IMR-90 (cell line): Measurements from ENCODE around the gene CD96. TPM values are rescaled to one million over a fixed set of nuclear protein-coding genes. Genes with fewer than 3 reads are reported as not detected.
"Not testable (repeated sequence)": the region's sequence is repeated elsewhere in the genome, so short reads cannot be mapped to it uniquely, and the experiment has no call there.

Experiments used
- ATAC-seq: fragments of 200-7000 bp; cut with Tn5 transposase; 2 replicates; pipeline ENCODE4 v1.9.1; 2020; ENCODE audit warnings: low read depth, mild to moderate bottlenecking, moderate library complexity
- BruUV-seq: library from RNA; stranded (reverse); fragments of 400-500 nt; replicated peaks from 2 replicates; lab custom pipeline; 2021; lab: Mats Ljungman, UMichigan
- CTCF ChIA-PET: fragments of 300-600 bp; formaldehyde crosslinking; extraction: SDS; loops from one replicate; lab custom pipeline; 2021; ENCODE audit warnings: antibody characterized with exemption; lab: Yijun Ruan, JAX
- POLR2A ChIA-PET: fragments of 300-600 bp; sonication (Branson Sonifier 250); formaldehyde crosslinking; loops from one replicate; lab custom pipeline; 2022; ENCODE audit warnings: antibody characterized with exemption; ENCODE audit not compliant: unreplicated experiment; lab: Charles Lee
- DNase-seq: peaks from one replicate; pipeline ENCODE4 v3.0.0; 2013
- H2AFZ ChIP-seq: replicated peaks from 2 replicates; pipeline ENCODE3; 2013; ENCODE audit warnings: low read length, mild to moderate bottlenecking; ENCODE audit not compliant: poor library complexity
- H2AK5ac ChIP-seq: 2 replicates; pipeline ENCODE4 v1.6.1; 2013; ENCODE audit warnings: low read depth, low read length, inconsistent platforms
- H2AK9ac ChIP-seq: replicated peaks from 2 replicates; pipeline ENCODE3; 2013; ENCODE audit warnings: mild to moderate bottlenecking, low read depth, low read length, moderate library complexity; ENCODE audit not compliant: poor library complexity
- H2BK120ac ChIP-seq: 2 replicates; pipeline ENCODE4 v1.6.1; 2013; ENCODE audit warnings: low read depth, low read length, inconsistent platforms
- H2BK15ac ChIP-seq: 3 replicates; pipeline ENCODE4 v1.6.1; 2013; ENCODE audit warnings: low read depth, low read length, inconsistent platforms
- H2BK20ac ChIP-seq: 2 replicates; pipeline ENCODE4 v1.6.1; 2013; ENCODE audit warnings: low read depth, mild to moderate bottlenecking, inconsistent platforms, low read length, moderate library complexity
- H2BK5ac ChIP-seq: 2 replicates; pipeline ENCODE4 v1.6.1; 2013; ENCODE audit warnings: mild to moderate bottlenecking, low read depth, low read length, inconsistent platforms; ENCODE audit not compliant: poor library complexity, severe bottlenecking
- H3K14ac ChIP-seq: replicated peaks from 2 replicates; pipeline ENCODE4 v1.6.1; 2013; ENCODE audit warnings: low read depth, low read length, inconsistent platforms
- H3K18ac ChIP-seq: 2 replicates; pipeline ENCODE4 v1.6.1; 2013; ENCODE audit warnings: low read depth, low read length, control low read depth
- H3K23ac ChIP-seq: 2 replicates; pipeline ENCODE4 v1.6.1; 2013; ENCODE audit warnings: low read depth, low read length, inconsistent platforms
- H3K27ac ChIP-seq: 2 replicates; pipeline ENCODE4 v1.5.1; 2013; ENCODE audit warnings: mild to moderate bottlenecking, control low read depth, low read length; ENCODE audit not compliant: insufficient read depth
- H3K27me3 ChIP-seq: 2 replicates; pipeline ENCODE4 v1.6.1; 2013; ENCODE audit warnings: low read length; ENCODE audit not compliant: control insufficient read depth, insufficient read depth
- H3K36me3 ChIP-seq: 2 replicates; pipeline ENCODE4 v1.6.1; 2013; ENCODE audit warnings: low read length, mixed read lengths; ENCODE audit not compliant: control insufficient read depth, insufficient read depth
- H3K4ac ChIP-seq: 2 replicates; pipeline ENCODE4 v1.6.1; 2013; ENCODE audit warnings: low read depth, low read length, inconsistent platforms
- H3K4me1 ChIP-seq: 2 replicates; pipeline ENCODE4 v1.6.1; 2013; ENCODE audit warnings: low read length, mixed read lengths; ENCODE audit not compliant: control insufficient read depth, insufficient read depth
- H3K4me2 ChIP-seq: 2 replicates; pipeline ENCODE4 v1.6.1; 2013; ENCODE audit warnings: low read depth, mild to moderate bottlenecking, control low read depth, low read length, moderate library complexity
- H3K4me3 ChIP-seq: 2 replicates; pipeline ENCODE4 v1.5.1; 2013; ENCODE audit warnings: low read depth, mild to moderate bottlenecking, control low read depth, low read length, moderate library complexity; ENCODE audit not compliant: insufficient read depth
- H3K56ac ChIP-seq: 2 replicates; pipeline ENCODE4 v1.6.1; 2013; ENCODE audit warnings: low read length, inconsistent platforms; ENCODE audit not compliant: insufficient read depth; ENCODE audit errors: extremely low read depth
- H3K79me1 ChIP-seq, 2 experiments: 2 replicates each; pipeline ENCODE4 v1.6.1; 2013; ENCODE audit warnings: low read length in 2 of 2, inconsistent platforms in 1 of 2, low read depth in 1 of 2
- H3K9ac ChIP-seq: 2 replicates; pipeline ENCODE4 v1.6.1; 2013; ENCODE audit warnings: low read depth, low read length, control low read depth
- H3K9me1 ChIP-seq: 2 replicates; pipeline ENCODE4 v1.6.1; 2013; ENCODE audit warnings: low read length, inconsistent platforms; ENCODE audit not compliant: insufficient read depth
- H3K9me3 ChIP-seq: 2 replicates; pipeline ENCODE4 v1.6.1; 2013; ENCODE audit warnings: low read length; ENCODE audit not compliant: control insufficient read depth, insufficient read depth
- H4K20me1 ChIP-seq: 2 replicates; pipeline ENCODE4 v1.6.1; 2013; ENCODE audit warnings: low read length, inconsistent platforms; ENCODE audit not compliant: insufficient read depth
- H4K5ac ChIP-seq: 2 replicates; pipeline ENCODE4 v1.6.1; 2013; ENCODE audit warnings: mild to moderate bottlenecking, low read depth, low read length, control low read depth
- H4K8ac ChIP-seq, 2 experiments: 2 replicates each; pipeline ENCODE4 v1.6.1; 2013; ENCODE audit warnings: low read depth in 2 of 2, low read length in 2 of 2, control low read depth in 1 of 2, inconsistent platforms in 1 of 2
- H4K91ac ChIP-seq: 2 replicates; pipeline ENCODE4 v1.6.1; 2013; ENCODE audit warnings: low read depth, low read length, inconsistent platforms; ENCODE audit not compliant: insufficient read depth
- MAFK ChIP-seq: IDR thresholded peaks from 2 replicates; pipeline ENCODE4 v1.6.1; 2012; ENCODE audit warnings: low read depth, low read length, improper control_type of control experiment
- MXI1 ChIP-seq: IDR thresholded peaks from 2 replicates; pipeline ENCODE4 v1.6.1; 2012; ENCODE audit warnings: low read depth, mild to moderate bottlenecking, low read length, moderate library complexity, borderline replicate concordance
- NFE2L2 ChIP-seq: fragments of 150-350 bp; IDR thresholded peaks from 2 replicates; pipeline ENCODE4 v1.6.1; 2016; ENCODE audit warnings: low read depth, mild to moderate bottlenecking, low read length
- WGBS, 2 experiments: methylation state at CpG; one replicate each; pipeline versions ENCODE4 v1.1.5 to v1.1.7; 2013; ENCODE audit warnings: missing lambda C conversion rate in 2 of 2; ENCODE audit not compliant: insufficient read length in 1 of 2; ENCODE audit errors: extremely low coverage in 2 of 2; 5-methylcytosine and 5-hydroxymethylcytosine counted together
- dilution Hi-C: fragments of 300-500 bp; cut with HindIII; formaldehyde crosslinking; loops from one replicate; pipeline ENCODE4 v1.14.3; 2018; ENCODE audit warnings: low sequenced_read_pairs; ENCODE audit not compliant: unreplicated experiment
- in situ Hi-C: fragments of 300-500 bp; cut with MboI; formaldehyde crosslinking; loops from 3 replicates; pipeline ENCODE4 v1.14.3; 2019; ENCODE audit warnings: low sequenced_read_pairs, inconsistent platforms, mixed read lengths
- intact Hi-C: fragments of 100-400 bp; cut with micrococcal nuclease; formaldehyde crosslinking; loops from 2 replicates; pipeline ENCODE4 v1.10.0; 2022
- polyA plus RNA-seq, 3 experiments: library from polyadenylated mRNA; depleted of rRNA; stranded (reverse); fragments of >200 nt; gene quantifications; 2 replicates each; pipeline ENCODE4 v1.2.3, GENCODE V29; 2012; ENCODE audit warnings: low replicate concordance in 1 of 3
- total RNA-seq: library from RNA; depleted of rRNA; stranded (reverse); fragments of >200 nt; gene quantifications from 2 replicates; pipeline ENCODE4 v1.2.3, GENCODE V29; 2012
- TF ChIP-seq, protein P1 (sequence below): fragments of 150-350 bp; IDR thresholded peaks from 2 replicates; pipeline ENCODE4 v1.6.1; 2017; ENCODE audit warnings: mild to moderate bottlenecking, antibody characterized with exemption, low read length, low read depth

CD96 gene
- total and polyA plus RNA-seq, 2 of the 4 experiments (the other 2 are of a cell fraction), result 0.05 to 0.18 TPM

DNA sequence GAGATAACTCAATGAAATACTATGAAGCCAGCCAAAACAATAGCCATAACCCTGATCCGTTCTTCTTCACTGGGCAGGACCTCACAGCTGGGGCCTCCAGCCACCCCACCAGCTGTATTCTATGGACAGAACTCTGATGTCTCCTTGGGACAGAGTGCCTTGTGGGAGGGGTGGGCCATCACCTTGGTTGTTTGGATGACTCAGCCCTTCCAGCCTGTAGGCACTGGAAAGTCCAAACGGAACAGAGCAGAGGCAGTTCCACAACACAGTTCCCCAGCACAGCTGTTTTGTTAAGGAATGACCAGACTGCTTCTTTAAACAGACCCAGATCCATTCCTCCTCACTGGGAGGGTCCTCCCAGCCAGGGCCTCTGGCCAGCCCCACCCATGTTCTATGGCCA lies 85.1 kb downstream of the CD96 start:
- Histone ChIP-seq H4K20me1 (no peaks in the 10 kb centered on the region), H3K27me3 (no peaks in the 10 kb centered on the region), H3K27ac (peak overlapping the region; percentile 40), H2BK5ac (peak overlapping the region; percentile 53), H3K9me1 (no peaks in the 10 kb centered on the region), H4K5ac (no peak overlapping the region; the same call in 1 of the 2 replicates), H3K23ac (no peak overlapping the region), H4K8ac (peak overlapping the region in 1 of 2 experiments; percentile 80; a peak in 2 of 4 replicates), H3K4me1 (peaks cover 4% of the 10 kb centered on the region), H2AK5ac (peak overlapping the region; percentile 67), H3K4me2 (no peak overlapping the region), H3K4me3 (no peak overlapping the region), H3K36me3 (no peaks in the 10 kb centered on the region), H3K18ac (no peak overlapping the region; the same call in 1 of the 2 replicates), H2BK120ac (peak overlapping the region; percentile 69), H2BK15ac (peak overlapping the region; percentile 76; the same call in 1 of the 3 replicates), H3K79me1 (no peaks in the 10 kb centered on the region), H2BK20ac (peak overlapping the region; percentile 79), H3K9ac (no peak overlapping the region), H3K9me3 (peaks cover 2% of the 10 kb centered on the region; the same call in 1 of the 2 replicates), H4K91ac (peak overlapping the region; percentile 74), H3K4ac (peak overlapping the region; percentile 50), H2AFZ (peak overlapping the region; percentile 86), H3K14ac (peak overlapping the region; percentile 59), H3K56ac (no peak overlapping the region), H2AK9ac (peak overlapping the region; percentile 60)
- ChIA-PET POLR2A (no interaction called here), CTCF (no interaction called here)
- in situ Hi-C loops (no loop called here), intact Hi-C loops (no loop called here), dilution Hi-C loops (no loop called here)
- BruUV-seq, result no TSS peak
- no peak for TF ChIP-seq MXI1
- TF ChIP-seq NFE2L2, result peak; percentile 63; the same call in 1 of the 2 replicates
- TF ChIP-seq, protein P1, sequence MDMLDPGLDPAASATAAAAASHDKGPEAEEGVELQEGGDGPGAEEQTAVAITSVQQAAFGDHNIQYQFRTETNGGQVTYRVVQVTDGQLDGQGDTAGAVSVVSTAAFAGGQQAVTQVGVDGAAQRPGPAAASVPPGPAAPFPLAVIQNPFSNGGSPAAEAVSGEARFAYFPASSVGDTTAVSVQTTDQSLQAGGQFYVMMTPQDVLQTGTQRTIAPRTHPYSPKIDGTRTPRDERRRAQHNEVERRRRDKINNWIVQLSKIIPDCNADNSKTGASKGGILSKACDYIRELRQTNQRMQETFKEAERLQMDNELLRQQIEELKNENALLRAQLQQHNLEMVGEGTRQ, result no peak
- no peak for TF ChIP-seq MAFK
- DNase-seq (peak; percentile 68), ATAC-seq (peak; percentile 95)
- no CpG with 5 or more reads among the region's 2 CpGs for WGBS, 2 experiments

DNA sequence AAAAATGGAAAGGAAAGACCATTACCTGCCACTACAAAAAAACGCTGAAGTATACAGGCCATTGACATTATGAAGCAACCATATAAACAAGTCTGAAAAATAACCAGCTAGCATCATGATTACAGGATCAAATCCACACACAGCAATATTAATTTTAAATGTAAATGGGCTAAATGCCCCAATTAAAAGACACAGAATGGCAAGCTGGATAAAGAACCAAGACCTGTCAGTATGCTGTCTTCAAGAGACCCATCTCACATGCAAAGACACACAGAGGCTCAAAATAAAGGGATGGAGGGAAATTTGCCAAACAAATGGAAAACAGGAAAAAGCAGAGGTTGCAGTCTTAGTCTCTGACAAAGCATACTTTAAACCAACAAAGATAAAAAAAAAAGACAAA lies 87.0 kb downstream of the CD96 start:
- H3K4ac ChIP-seq, H3K56ac ChIP-seq, CTCF ChIA-PET, H2AK5ac ChIP-seq, H3K79me1 ChIP-seq, H3K4me2 ChIP-seq, DNase-seq, H4K91ac ChIP-seq, intact Hi-C loops, H3K9ac ChIP-seq, H3K4me3 ChIP-seq, H3K4me1 ChIP-seq, H3K36me3 ChIP-seq, H4K20me1 ChIP-seq, ATAC-seq, H2AFZ ChIP-seq, H3K9me1 ChIP-seq, H4K8ac ChIP-seq, in situ Hi-C loops, H2BK20ac ChIP-seq, H3K14ac ChIP-seq, H3K23ac ChIP-seq, H2BK15ac ChIP-seq, H2BK5ac ChIP-seq, H3K9me3 ChIP-seq, H3K18ac ChIP-seq, H3K27me3 ChIP-seq, dilution Hi-C loops, H2BK120ac ChIP-seq, H4K5ac ChIP-seq, POLR2A ChIA-PET, H3K27ac ChIP-seq, H2AK9ac ChIP-seq, BruUV-seq: not testable (repeated sequence)
- no CpG with 5 or more reads among the region's 1 CpG for WGBS, 2 experiments
